Fibroblast of the aortic adventitia (primary cell): ENCODE results near the gene SCFD2. TPM values are rescaled to one million over a fixed set of nuclear protein-coding genes. Genes with fewer than 3 reads are reported as not detected.

Source experiments
- DNase-seq: peaks from one replicate; pipeline ENCODE4 v3.0.0-alpha.2; 2010; ENCODE audit warnings: low read depth
- H3K4me3 ChIP-seq: 2 replicates; pipeline ENCODE4 v1.5.1; 2011; ENCODE audit warnings: low read depth, mild to moderate bottlenecking, control low read depth, low read length, moderate library complexity
- total RNA-seq: library from RNA; depleted of rRNA; stranded (reverse); fragments of >200 nt; gene quantifications from 2 replicates; pipeline ENCODE4 v1.2.3, GENCODE V29; 2012; ENCODE audit warnings: low replicate concordance
- TF ChIP-seq, protein P1 (sequence below): IDR thresholded peaks from 2 replicates; pipeline ENCODE4 v1.5.1; 2011; ENCODE audit warnings: mild to moderate bottlenecking, low read length, control low read depth, inconsistent platforms; ENCODE audit not compliant: insufficient read depth

SCFD2 gene
- total RNA-seq, 1 donor, result 69.2 TPM

DNA sequence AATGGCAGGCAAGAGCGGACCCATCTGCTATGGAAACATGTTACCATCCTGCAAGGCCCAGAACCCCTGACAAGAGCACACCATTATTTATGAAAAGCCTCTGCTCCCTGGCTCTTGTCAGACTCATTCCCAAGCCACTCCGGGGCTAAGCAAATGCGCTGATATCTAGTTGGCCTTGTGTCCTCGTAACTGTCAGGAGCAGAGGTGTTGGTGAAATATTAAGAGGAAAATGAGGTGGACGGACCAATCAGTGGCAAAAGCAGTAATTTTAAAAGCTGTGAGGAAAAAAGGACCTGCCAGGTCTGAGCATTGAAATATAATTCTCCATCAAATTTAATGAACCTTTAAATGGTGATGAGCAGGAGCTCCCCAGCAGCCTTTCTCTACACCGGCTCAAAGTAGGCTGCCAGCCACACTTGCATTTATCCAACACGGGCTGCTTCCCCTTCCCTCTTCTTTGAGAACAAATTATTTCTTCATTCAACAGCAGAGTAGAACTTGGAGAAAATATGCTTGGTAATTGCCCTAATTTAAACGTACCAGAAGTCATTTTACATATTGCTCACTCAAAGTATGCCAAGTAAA, 289.4 kb downstream of the SCFD2 start:
- DNase-seq, result no peak
- no peak overlapping the region for H3K4me3 ChIP-seq

DNA sequence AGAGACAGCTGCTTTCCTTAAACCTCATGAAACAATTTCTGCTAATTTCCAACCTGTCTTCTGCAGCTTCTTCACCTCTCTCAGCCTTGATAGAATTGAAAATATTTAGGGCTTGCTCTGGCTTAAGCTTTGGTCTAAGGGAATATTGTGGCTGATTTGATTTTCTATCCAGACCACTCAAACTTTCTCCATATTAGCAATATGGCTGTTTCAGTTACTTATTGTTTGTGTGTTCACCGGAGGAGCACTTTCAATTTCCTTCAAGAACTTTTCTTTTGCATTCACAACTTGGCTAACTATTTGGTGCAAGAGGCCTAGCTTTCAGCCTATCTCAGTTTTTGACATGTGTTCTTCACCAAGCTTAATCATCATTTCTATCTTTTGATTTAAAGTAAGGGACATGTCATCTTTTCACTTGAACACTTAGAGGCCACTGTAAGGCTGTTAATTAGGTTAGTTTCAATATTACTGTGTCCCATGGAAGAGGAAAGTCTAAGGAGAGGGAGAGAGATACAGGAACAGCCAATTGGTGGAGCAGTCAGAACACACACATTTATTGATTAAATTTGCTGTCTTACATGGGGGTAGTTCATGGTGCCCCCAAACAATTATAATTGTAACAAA, 290.6 kb downstream of the SCFD2 start:
- TF ChIP-seq, protein P1, sequence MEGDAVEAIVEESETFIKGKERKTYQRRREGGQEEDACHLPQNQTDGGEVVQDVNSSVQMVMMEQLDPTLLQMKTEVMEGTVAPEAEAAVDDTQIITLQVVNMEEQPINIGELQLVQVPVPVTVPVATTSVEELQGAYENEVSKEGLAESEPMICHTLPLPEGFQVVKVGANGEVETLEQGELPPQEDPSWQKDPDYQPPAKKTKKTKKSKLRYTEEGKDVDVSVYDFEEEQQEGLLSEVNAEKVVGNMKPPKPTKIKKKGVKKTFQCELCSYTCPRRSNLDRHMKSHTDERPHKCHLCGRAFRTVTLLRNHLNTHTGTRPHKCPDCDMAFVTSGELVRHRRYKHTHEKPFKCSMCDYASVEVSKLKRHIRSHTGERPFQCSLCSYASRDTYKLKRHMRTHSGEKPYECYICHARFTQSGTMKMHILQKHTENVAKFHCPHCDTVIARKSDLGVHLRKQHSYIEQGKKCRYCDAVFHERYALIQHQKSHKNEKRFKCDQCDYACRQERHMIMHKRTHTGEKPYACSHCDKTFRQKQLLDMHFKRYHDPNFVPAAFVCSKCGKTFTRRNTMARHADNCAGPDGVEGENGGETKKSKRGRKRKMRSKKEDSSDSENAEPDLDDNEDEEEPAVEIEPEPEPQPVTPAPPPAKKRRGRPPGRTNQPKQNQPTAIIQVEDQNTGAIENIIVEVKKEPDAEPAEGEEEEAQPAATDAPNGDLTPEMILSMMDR, result no peak
- DNase-seq, result no peak
- no peak overlapping the region for H3K4me3 ChIP-seq

More for the DNA sequence above, 289.4 kb downstream of the SCFD2 start:
- TF ChIP-seq, protein P1, result no peak

- peak; percentile 39 for DNase-seq
- no peak overlapping the region for H3K4me3 ChIP-seq
- TF ChIP-seq, protein P1, result no peak
These were observed 297.0 kb downstream of the SCFD2 start for GRCh38 chr4:53068755-53069330.

DNA sequence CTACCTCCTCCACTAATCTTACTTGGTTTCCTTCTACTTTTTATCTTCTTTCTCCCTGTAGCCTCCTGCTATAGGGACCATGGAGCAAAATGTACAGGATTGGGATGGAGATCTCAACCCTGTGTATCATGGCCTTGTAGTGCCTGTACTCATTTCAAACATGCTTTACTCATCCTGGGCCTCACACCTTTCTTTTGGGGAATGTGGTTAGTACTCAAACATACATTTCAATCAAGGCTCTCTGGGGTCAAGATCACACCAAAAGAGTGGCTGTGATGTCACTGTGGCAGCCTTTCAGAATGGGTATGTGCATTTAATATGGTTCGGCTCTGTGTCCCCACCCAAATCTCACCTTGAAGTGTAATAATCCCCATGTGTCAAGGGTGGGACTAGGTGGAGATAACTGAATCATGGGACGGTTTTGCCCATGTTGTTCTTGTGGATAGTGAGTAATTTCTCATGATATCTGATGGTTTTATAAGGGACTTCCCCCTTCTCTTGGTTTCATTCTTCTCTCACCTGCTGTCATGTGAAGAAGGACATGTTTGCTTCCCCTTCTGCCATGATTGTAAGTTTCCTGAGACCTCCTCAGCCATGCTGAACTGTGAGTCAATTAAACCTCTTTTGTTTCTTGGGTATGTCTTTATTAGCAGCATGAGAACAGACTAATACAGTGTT, 298.6 kb downstream of the SCFD2 start:
- TF ChIP-seq, protein P1, result no peak
- no peak overlapping the region for H3K4me3 ChIP-seq
- no peak for DNase-seq

DNA sequence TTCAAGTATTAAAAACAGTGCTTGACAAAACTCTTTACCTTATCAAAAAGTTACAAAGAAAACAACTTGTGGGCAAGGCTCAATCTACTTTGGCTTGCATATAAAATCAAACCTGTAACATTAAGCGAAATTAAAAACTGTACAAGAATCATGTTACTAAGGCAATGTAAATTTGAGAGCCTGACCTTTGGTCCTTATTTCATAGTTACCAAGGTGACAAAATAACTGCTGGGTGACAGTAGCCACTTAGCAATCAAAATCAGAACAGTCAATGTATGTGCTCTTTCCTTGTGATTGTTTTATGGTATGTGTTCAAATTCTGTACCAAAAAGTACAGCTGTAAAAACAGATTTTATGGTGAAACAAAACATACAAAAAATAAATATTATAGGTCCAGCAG, 299.7 kb downstream of the SCFD2 start:
- TF ChIP-seq, protein P1, result no peak
- no peak overlapping the region for H3K4me3 ChIP-seq
- DNase-seq, result no peak

DNA sequence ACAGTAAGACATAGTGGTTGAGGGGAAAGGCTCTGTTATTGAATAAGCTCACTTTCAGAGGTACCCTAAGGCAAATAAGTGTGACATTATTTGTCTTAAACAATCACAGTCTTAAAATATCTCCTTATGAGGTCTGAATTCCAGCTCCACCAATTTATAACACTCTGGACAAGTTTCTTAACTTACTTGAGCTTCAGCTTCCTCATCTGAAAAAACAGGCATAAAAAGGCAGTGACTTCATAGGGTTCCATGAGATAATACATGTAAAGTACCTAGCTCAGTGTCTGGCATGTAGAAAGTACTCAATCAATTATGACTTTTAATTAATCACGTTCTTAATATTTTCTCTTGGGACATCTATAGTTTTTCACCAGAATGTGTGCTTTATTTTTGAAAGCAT, 301.3 kb downstream of the SCFD2 start:
- TF ChIP-seq, protein P1, result no peak
- DNase-seq, result no peak
- H3K4me3 ChIP-seq, result no peak overlapping the region
